Neural cell (in vitro differentiated cells): Measurements from ENCODE around the gene CA11. TPM values are rescaled to one million over a fixed set of nuclear protein-coding genes. Genes with fewer than 3 reads are reported as not detected.
A peak's percentile ranks its signal among the peaks of the same experiment; 100 is the strongest.

ENCODE experiments used
- H2AFZ ChIP-seq: fragments of 200-600, 300-800 bp; sonication (generic), shearing (Covaris generic); 2 replicates; pipeline ENCODE4 v1.6.0; 2014; ENCODE audit warnings: low read depth, mild to moderate bottlenecking, antibody characterized with exemption, low read length, moderate library complexity
- H3F3A ChIP-seq: fragments of 200-600 bp; shearing (Covaris generic); 2 replicates; pipeline ENCODE4 v1.6.1; 2016; ENCODE audit warnings: mild to moderate bottlenecking, moderate library complexity, mixed read lengths, antibody characterized with exemption, low read length; ENCODE audit not compliant: insufficient read depth, poor library complexity, severe bottlenecking
- H3K27ac ChIP-seq: fragments of 200-600, 300-800 bp; sonication (generic), shearing (Covaris generic); 2 replicates; pipeline ENCODE4 v1.5.1; 2014; ENCODE audit warnings: mild to moderate bottlenecking, low read length, moderate library complexity
- H3K27me3 ChIP-seq: fragments of 300-800, 200-600 bp; sonication (generic), shearing (Covaris generic); 2 replicates; pipeline ENCODE4 v1.6.0; 2014; ENCODE audit warnings: mild to moderate bottlenecking, low read depth, low read length, moderate library complexity; ENCODE audit not compliant: insufficient read depth
- H3K36me3 ChIP-seq: fragments of 300-800, 200-600 bp; sonication (generic), shearing (Covaris generic); 2 replicates; pipeline ENCODE4 v1.5.1; 2014; ENCODE audit warnings: mild to moderate bottlenecking, antibody characterized with exemption, low read length, moderate library complexity; ENCODE audit not compliant: insufficient read depth
- H3K4me2 ChIP-seq: fragments of 300-800, 200-600 bp; sonication (generic), shearing (Covaris generic); 2 replicates; pipeline ENCODE4 v1.6.0; 2014; ENCODE audit warnings: mild to moderate bottlenecking, low read length
- H3K4me3 ChIP-seq: fragments of 300-800, 200-600 bp; sonication (generic), shearing (Covaris generic); 2 replicates; pipeline ENCODE4 v1.5.1; 2014; ENCODE audit warnings: mild to moderate bottlenecking, low read length, moderate library complexity
- H3K79me2 ChIP-seq: fragments of 200-600 bp; shearing (Covaris generic); replicated peaks from 2 replicates; pipeline ENCODE4 v1.6.0; 2014; ENCODE audit warnings: mild to moderate bottlenecking, low read length, moderate library complexity; ENCODE audit not compliant: insufficient read depth
- H3K9ac ChIP-seq: fragments of 300-800, 200-600 bp; sonication (generic), shearing (Covaris generic); 2 replicates; pipeline ENCODE4 v1.6.1; 2016; ENCODE audit warnings: mild to moderate bottlenecking, low read length, mixed read lengths
- H3K9me2 ChIP-seq: fragments of 200-600 bp; shearing (Covaris generic); 2 replicates; pipeline ENCODE4 v1.6.1; 2016; ENCODE audit warnings: mild to moderate bottlenecking, low read length, mixed read lengths; ENCODE audit not compliant: insufficient read depth
- H3K9me3 ChIP-seq: fragments of 200-600, 300-800 bp; sonication (generic), shearing (Covaris generic); 2 replicates; pipeline ENCODE4 v1.6.1; 2016; ENCODE audit warnings: mild to moderate bottlenecking, mixed run types, low read length, moderate library complexity, mixed read lengths
- H4K20me1 ChIP-seq: fragments of 200-600 bp; shearing (Covaris generic); 2 replicates; pipeline ENCODE4 v1.6.1; 2016; ENCODE audit warnings: mild to moderate bottlenecking, mixed run types; ENCODE audit not compliant: insufficient read depth
- CTCF ChIP-seq: fragments of 450-650 bp; IDR thresholded peaks from 2 replicates; pipeline ENCODE4 v1.5.1; 2014; ENCODE audit warnings: antibody characterized with exemption, mild to moderate bottlenecking, moderate library complexity; ENCODE audit not compliant: poor library complexity, severe bottlenecking
- EP300 ChIP-seq: fragments of 450-650 bp; conservative IDR thresholded peaks from 2 replicates; pipeline ENCODE4 v1.6.1; 2014; ENCODE audit warnings: antibody characterized with exemption, mild to moderate bottlenecking, moderate library complexity; ENCODE audit not compliant: poor library complexity, severe bottlenecking
- EZH2 ChIP-seq: fragments of 200-600, 300-800 bp; shearing (Covaris generic), sonication (generic); IDR thresholded peaks from 2 replicates; pipeline ENCODE4 v1.6.1; 2014; ENCODE audit warnings: antibody characterized with exemption, low read length, borderline replicate concordance, mild to moderate bottlenecking; ENCODE audit not compliant: insufficient read depth, poor library complexity, severe bottlenecking
- MXI1 ChIP-seq: fragments of 450-650 bp; conservative IDR thresholded peaks from 2 replicates; pipeline ENCODE4 v1.6.1; 2014; ENCODE audit warnings: antibody characterized with exemption, mild to moderate bottlenecking; ENCODE audit not compliant: poor library complexity, severe bottlenecking
- POLR2AphosphoS5 ChIP-seq: IDR thresholded peaks from 2 replicates; pipeline ENCODE4 v1.6.1; 2012
- RAD21 ChIP-seq: fragments of 450-650 bp; conservative IDR thresholded peaks from 2 replicates; pipeline ENCODE4 v1.6.1; 2014; ENCODE audit warnings: antibody characterized with exemption, mild to moderate bottlenecking, moderate library complexity
- REST ChIP-seq: IDR thresholded peaks from 2 replicates; pipeline ENCODE4 v1.6.1; 2012; ENCODE audit warnings: borderline replicate concordance
- SMC3 ChIP-seq: fragments of 450-650 bp; conservative IDR thresholded peaks from 2 replicates; pipeline ENCODE4 v1.6.1; 2014; ENCODE audit warnings: antibody characterized with exemption, mild to moderate bottlenecking, moderate library complexity; ENCODE audit not compliant: poor library complexity
- TAF1 ChIP-seq: IDR thresholded peaks from 2 replicates; pipeline ENCODE4 v1.6.1; 2012; ENCODE audit warnings: low read depth
- polyA plus RNA-seq: library from polyadenylated mRNA; depleted of rRNA; stranded (reverse); fragments of >200 nt; gene quantifications from 2 replicates; pipeline ENCODE4 v1.2.3, GENCODE V29; 2014

Gene CA11
- polyA plus RNA-seq, 1 donor from 2014 or later = 108 TPM

- H3K4me2 ChIP-seq = no peak overlapping the region
- no peaks in the 10 kb centered on the region for H3K27me3 ChIP-seq
- H3K9ac ChIP-seq = no peak overlapping the region
- H3K4me3 ChIP-seq = no peak overlapping the region
- H3F3A ChIP-seq = no peaks in the 10 kb centered on the region
- H3K9me3 ChIP-seq = no peaks in the 10 kb centered on the region
- no peaks in the 10 kb centered on the region for H3K79me2 ChIP-seq
- no peak for TF ChIP-seq MXI1
- TF ChIP-seq RAD21 = no peak
- no peak for TF ChIP-seq REST
- no peak for TF ChIP-seq POLR2AphosphoS5
- TF ChIP-seq CTCF = no peak
- TF ChIP-seq TAF1 = no peak
- no peak for TF ChIP-seq EZH2
- no peak for TF ChIP-seq SMC3
- TF ChIP-seq EP300 = no peak
- no peaks in the 10 kb centered on the region for H4K20me1 ChIP-seq
- H3K27ac ChIP-seq = no peak overlapping the region
- H3K9me2 ChIP-seq = no peaks in the 10 kb centered on the region
- no peak overlapping the region for H2AFZ ChIP-seq
- no peaks in the 10 kb centered on the region for H3K36me3 ChIP-seq
These were observed 2.1 kb upstream of the CA11 start for GRCh38 chr19:48648134-48648533.

- TF ChIP-seq REST (no peak), EZH2 (no peak), EP300 (no peak), POLR2AphosphoS5 (no peak), SMC3 (no peak), TAF1 (no peak), MXI1 (no peak), CTCF (no peak)
- H3K4me3 ChIP-seq = peak overlapping the region; percentile 74
- no peaks in the 10 kb centered on the region for H3K27me3 ChIP-seq
- H4K20me1 ChIP-seq = no peaks in the 10 kb centered on the region
- no peaks in the 10 kb centered on the region for H3K79me2 ChIP-seq
- no peaks in the 10 kb centered on the region for H3F3A ChIP-seq
- no peaks in the 10 kb centered on the region for H3K9me3 ChIP-seq
- H3K4me2 ChIP-seq = no peak overlapping the region
- H2AFZ ChIP-seq = peak overlapping the region; percentile 37
- H3K9me2 ChIP-seq = no peaks in the 10 kb centered on the region
- H3K9ac ChIP-seq = peak overlapping the region; percentile 91
- no peaks in the 10 kb centered on the region for H3K36me3 ChIP-seq
- H3K27ac ChIP-seq = peak overlapping the region; percentile 94
These were observed 782 bp upstream of the CA11 start for GRCh38 chr19:48646722-48647216.
